WTC11 (cell line): ENCODE results near the gene IL36B. TPM values are rescaled to one million over a fixed set of nuclear protein-coding genes. Genes with fewer than 3 reads are reported as not detected.

Experiments
- ATAC-seq: fragments of 200-7000 bp; cut with Tn5 transposase; 2 replicates; pipeline ENCODE4 v1.10.0; 2021; ENCODE audit warnings: mild to moderate bottlenecking, moderate library complexity
- CTCF ChIA-PET: fragments of 300-600 bp; sonication (Branson Sonifier 250); formaldehyde crosslinking; loops from one replicate; lab custom pipeline; 2021; ENCODE audit warnings: antibody characterized with exemption; lab: Charles Lee
- POLR2A ChIA-PET: fragments of 350-600 bp; sonication (Branson Sonifier 250); formaldehyde crosslinking; loops from one replicate; lab custom pipeline; 2021; ENCODE audit warnings: antibody characterized with exemption; lab: Charles Lee
- DNase-seq: peaks from one replicate; pipeline ENCODE4 v3.0.0; 2021; ENCODE audit warnings: low spot score
- H3K27ac Mint-ChIP-seq: 2 replicates; pipeline ENCODE4 v1.8.0; 2021; ENCODE audit warnings: mixed read lengths
- H3K27me3 Mint-ChIP-seq: 2 replicates; pipeline ENCODE4 v1.8.0; 2021; ENCODE audit warnings: low read depth, mild to moderate bottlenecking, moderate library complexity, mixed read lengths
- H3K36me3 Mint-ChIP-seq: 2 replicates; pipeline ENCODE4 v1.8.0; 2021; ENCODE audit warnings: mixed read lengths
- H3K4me1 Mint-ChIP-seq: 2 replicates; pipeline ENCODE4 v1.8.0; 2022; ENCODE audit warnings: mixed read lengths
- H3K4me3 Mint-ChIP-seq: 2 replicates; pipeline ENCODE4 v1.8.0; 2021; ENCODE audit warnings: mild to moderate bottlenecking, moderate library complexity, mixed read lengths
- H3K9me3 Mint-ChIP-seq: 2 replicates; pipeline ENCODE4 v1.8.0; 2021; ENCODE audit warnings: mixed read lengths
- ARID4B ChIP-seq: sonication (generic); formaldehyde crosslinking; IDR thresholded peaks from 2 replicates; pipeline ENCODE4 v1.8.0; 2023; ENCODE audit warnings: missing genetic modification reagents, mild to moderate bottlenecking, borderline replicate concordance
- CREM ChIP-seq: sonication (generic); formaldehyde crosslinking; IDR thresholded peaks from 2 replicates; pipeline ENCODE4 v1.8.1; 2022; ENCODE audit warnings: mild to moderate bottlenecking, missing genetic modification reagents, moderate library complexity
- E2F1 ChIP-seq: sonication (generic); formaldehyde crosslinking; IDR thresholded peaks from 2 replicates; pipeline ENCODE4 v1.8.0; 2022; ENCODE audit warnings: mild to moderate bottlenecking, missing genetic modification reagents
- ELF4 ChIP-seq: sonication (generic); formaldehyde crosslinking; IDR thresholded peaks from 2 replicates; pipeline ENCODE4 v1.8.1; 2022; ENCODE audit warnings: low read depth, mild to moderate bottlenecking, moderate library complexity, missing genetic modification reagents
- EMX1 ChIP-seq: fragments of 250-450 bp; sonication (Bioruptor Pico); IDR thresholded peaks from 2 replicates; pipeline ENCODE4 v1.8.0; 2021; ENCODE audit warnings: mild to moderate bottlenecking
- ESRRA ChIP-seq: sonication (generic); formaldehyde crosslinking; IDR thresholded peaks from 2 replicates; pipeline ENCODE4 v1.8.1; 2022; ENCODE audit warnings: mild to moderate bottlenecking, missing genetic modification reagents, borderline replicate concordance
- ETV6 ChIP-seq: sonication (generic); formaldehyde crosslinking; IDR thresholded peaks from 2 replicates; pipeline ENCODE4 v1.8.1; 2022; ENCODE audit warnings: mild to moderate bottlenecking, missing genetic modification reagents
- FOXP1 ChIP-seq: sonication (generic); formaldehyde crosslinking; IDR thresholded peaks from 2 replicates; pipeline ENCODE4 v1.8.0; 2022; ENCODE audit warnings: missing genetic modification reagents, mild to moderate bottlenecking, moderate library complexity, borderline replicate concordance
- GRHL2 ChIP-seq: fragments of 250-450 bp; sonication (Bioruptor Pico); IDR thresholded peaks from 2 replicates; pipeline ENCODE4 v1.8.0; 2022; ENCODE audit warnings: mild to moderate bottlenecking, moderate library complexity; ENCODE audit not compliant: insufficient replicate concordance, severe bottlenecking
- NFATC4 ChIP-seq: fragments of 250-450 bp; sonication (Bioruptor Pico); IDR thresholded peaks from 2 replicates; pipeline ENCODE4 v1.9.0; 2021; ENCODE audit warnings: mild to moderate bottlenecking
- NR2C2 ChIP-seq: sonication (generic); formaldehyde crosslinking; IDR thresholded peaks from 2 replicates; pipeline ENCODE4 v1.8.0; 2022; ENCODE audit warnings: mild to moderate bottlenecking, missing genetic modification reagents
- RORB ChIP-seq: fragments of 250-450 bp; sonication (Bioruptor Pico); IDR thresholded peaks from 2 replicates; pipeline ENCODE4 v1.9.0; 2021; ENCODE audit warnings: mild to moderate bottlenecking
- SP1 ChIP-seq: sonication (generic); formaldehyde crosslinking; conservative IDR thresholded peaks from 2 replicates; pipeline ENCODE4 v1.8.1; 2022; ENCODE audit warnings: missing genetic modification reagents
- total RNA-seq: library from RNA; stranded (reverse); gene quantifications from 3 replicates; pipeline ENCODE4 v1.2.3, GENCODE V29; 2021
- TF ChIP-seq, protein P1 (sequence below): sonication (generic); formaldehyde crosslinking; IDR thresholded peaks from 2 replicates; pipeline ENCODE4 v1.8.0; 2022; ENCODE audit warnings: missing genetic modification reagents
- TF ChIP-seq, protein P2 (sequence below): fragments of 250-450 bp; sonication (Bioruptor Pico); conservative IDR thresholded peaks from 2 replicates; pipeline ENCODE4 v1.9.0; 2021; ENCODE audit warnings: mild to moderate bottlenecking
- TF ChIP-seq, protein P3 (sequence below): fragments of 250-450 bp; sonication (Bioruptor Pico); IDR thresholded peaks from 2 replicates; pipeline ENCODE4 v1.9.0; 2021; ENCODE audit warnings: moderate library complexity, mild to moderate bottlenecking, inconsistent platforms, borderline replicate concordance
- TF ChIP-seq, protein P4 (sequence below): sonication (generic); formaldehyde crosslinking; IDR thresholded peaks from 2 replicates; pipeline ENCODE4 v1.8.1; 2022; ENCODE audit warnings: low read depth, mild to moderate bottlenecking, moderate library complexity, missing genetic modification reagents, borderline replicate concordance

The IL36B gene
- total RNA-seq, 1 experiment from 2014 or later = not detected

DNA sequence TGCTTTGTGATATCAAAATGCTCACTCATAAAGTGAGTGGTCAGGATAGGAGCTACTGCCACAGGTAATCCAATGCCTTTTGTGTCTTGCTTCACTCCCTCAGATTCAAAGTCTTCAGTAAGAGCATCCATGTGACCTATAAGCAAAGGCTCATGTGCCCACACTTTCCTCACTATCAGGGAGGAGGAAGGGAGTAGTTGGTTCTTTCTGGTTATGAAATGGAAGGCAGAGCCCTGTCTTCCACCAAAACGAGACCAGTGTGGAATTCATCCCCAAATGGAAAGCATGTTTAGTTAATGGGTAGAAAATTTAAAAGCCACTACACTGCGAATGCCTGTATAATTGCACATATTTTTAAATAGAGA lies 40.9 kb upstream of the IL36B start (continued):
- TF ChIP-seq, protein P1, sequence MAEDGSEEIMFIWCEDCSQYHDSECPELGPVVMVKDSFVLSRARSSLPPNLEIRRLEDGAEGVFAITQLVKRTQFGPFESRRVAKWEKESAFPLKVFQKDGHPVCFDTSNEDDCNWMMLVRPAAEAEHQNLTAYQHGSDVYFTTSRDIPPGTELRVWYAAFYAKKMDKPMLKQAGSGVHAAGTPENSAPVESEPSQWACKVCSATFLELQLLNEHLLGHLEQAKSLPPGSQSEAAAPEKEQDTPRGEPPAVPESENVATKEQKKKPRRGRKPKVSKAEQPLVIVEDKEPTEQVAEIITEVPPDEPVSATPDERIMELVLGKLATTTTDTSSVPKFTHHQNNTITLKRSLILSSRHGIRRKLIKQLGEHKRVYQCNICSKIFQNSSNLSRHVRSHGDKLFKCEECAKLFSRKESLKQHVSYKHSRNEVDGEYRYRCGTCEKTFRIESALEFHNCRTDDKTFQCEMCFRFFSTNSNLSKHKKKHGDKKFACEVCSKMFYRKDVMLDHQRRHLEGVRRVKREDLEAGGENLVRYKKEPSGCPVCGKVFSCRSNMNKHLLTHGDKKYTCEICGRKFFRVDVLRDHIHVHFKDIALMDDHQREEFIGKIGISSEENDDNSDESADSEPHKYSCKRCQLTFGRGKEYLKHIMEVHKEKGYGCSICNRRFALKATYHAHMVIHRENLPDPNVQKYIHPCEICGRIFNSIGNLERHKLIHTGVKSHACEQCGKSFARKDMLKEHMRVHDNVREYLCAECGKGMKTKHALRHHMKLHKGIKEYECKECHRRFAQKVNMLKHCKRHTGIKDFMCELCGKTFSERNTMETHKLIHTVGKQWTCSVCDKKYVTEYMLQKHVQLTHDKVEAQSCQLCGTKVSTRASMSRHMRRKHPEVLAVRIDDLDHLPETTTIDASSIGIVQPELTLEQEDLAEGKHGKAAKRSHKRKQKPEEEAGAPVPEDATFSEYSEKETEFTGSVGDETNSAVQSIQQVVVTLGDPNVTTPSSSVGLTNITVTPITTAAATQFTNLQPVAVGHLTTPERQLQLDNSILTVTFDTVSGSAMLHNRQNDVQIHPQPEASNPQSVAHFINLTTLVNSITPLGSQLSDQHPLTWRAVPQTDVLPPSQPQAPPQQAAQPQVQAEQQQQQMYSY = no peak
- TF ChIP-seq ARID4B (CRISPR knock-in tag) (no peak), E2F1 (no peak), FOXP1 (CRISPR knock-in tag) (no peak), NR2C2 (no peak)

GRCh38 chr2:113092864-113093612 lies 40.4 kb upstream of the IL36B start:
- POLR2A ChIA-PET = no interaction called here
- no peak for DNase-seq
- Mint-ChIP-seq H3K27ac (no peak overlapping the region), H3K27me3 (peaks cover 13% of the 10 kb centered on the region), H3K4me1 (no peaks in the 10 kb centered on the region), H3K4me3 (no peak overlapping the region), H3K9me3 (peaks cover 34% of the 10 kb centered on the region), H3K36me3 (peaks cover 2% of the 10 kb centered on the region; the same call in 1 of the 2 replicates)
- no peak for ATAC-seq
- CTCF ChIA-PET = interaction anchor here (1.1 to 1.9 kb wide), 2 partner anchors 13 to 106 kb away, joined by 3 to 9 read pairs; no protein-coding TSS in a partner anchor
- no peak for TF ChIP-seq CREM (CRISPR knock-in tag)
- TF ChIP-seq EMX1 (CRISPR knock-in tag) = no peak
- TF ChIP-seq, protein P2, sequence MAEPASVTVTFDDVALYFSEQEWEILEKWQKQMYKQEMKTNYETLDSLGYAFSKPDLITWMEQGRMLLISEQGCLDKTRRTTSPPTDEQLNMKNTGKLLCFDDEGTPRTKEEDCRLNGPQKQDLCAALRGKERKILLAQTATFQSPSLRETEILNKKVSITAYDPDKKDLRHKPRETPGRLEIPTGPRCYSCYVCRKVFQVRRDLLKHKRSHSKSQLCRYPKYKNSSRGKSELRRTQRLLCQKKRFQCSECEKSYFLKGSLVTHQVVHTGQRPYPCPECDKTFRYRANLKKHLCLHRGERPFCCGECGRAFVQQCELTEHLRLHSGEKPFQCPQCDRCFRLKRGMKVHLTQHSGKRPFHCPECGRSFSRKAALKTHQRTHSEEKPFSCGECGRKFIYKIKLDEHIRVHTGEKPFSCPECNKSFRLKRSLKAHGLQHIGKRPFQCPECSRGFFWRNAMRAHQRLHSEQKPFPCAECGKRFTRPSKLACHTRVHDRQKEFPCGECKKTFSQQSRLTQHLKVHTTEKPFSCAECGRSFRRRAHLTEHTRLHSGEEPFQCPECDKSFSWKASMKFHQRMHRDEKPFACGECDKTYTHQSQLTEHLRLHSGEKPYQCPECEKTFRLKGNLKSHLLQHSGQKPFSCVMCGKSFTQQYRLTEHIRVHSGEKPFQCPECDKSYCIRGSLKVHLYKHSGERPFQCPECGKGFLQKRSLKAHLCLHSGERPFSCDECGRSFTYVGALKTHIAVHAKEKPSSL (CRISPR knock-in tag) = no peak
- no peak for TF ChIP-seq SP1 (CRISPR knock-in tag)
- TF ChIP-seq, protein P3, sequence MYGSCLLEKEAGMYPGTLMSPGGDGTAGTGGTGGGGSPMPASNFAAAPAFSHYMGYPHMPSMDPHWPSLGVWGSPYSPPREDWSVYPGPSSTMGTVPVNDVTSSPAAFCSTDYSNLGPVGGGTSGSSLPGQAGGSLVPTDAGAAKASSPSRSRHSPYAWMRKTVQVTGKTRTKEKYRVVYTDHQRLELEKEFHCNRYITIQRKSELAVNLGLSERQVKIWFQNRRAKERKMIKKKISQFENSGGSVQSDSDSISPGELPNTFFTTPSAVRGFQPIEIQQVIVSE (CRISPR knock-in tag) = no peak
- TF ChIP-seq RORB (CRISPR knock-in tag) = no peak
- TF ChIP-seq ESRRA (CRISPR knock-in tag) = no peak
- no peak for TF ChIP-seq ELF4 (CRISPR knock-in tag)
- no peak for TF ChIP-seq FOXP1 (CRISPR knock-in tag)
- no peak for TF ChIP-seq ETV6
- TF ChIP-seq, protein P4, sequence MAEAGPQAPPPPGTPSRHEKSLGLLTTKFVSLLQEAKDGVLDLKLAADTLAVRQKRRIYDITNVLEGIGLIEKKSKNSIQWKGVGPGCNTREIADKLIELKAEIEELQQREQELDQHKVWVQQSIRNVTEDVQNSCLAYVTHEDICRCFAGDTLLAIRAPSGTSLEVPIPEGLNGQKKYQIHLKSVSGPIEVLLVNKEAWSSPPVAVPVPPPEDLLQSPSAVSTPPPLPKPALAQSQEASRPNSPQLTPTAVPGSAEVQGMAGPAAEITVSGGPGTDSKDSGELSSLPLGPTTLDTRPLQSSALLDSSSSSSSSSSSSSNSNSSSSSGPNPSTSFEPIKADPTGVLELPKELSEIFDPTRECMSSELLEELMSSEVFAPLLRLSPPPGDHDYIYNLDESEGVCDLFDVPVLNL (CRISPR knock-in tag) = no peak
- TF ChIP-seq ARID4B (CRISPR knock-in tag) = no peak
- no peak for TF ChIP-seq GRHL2 (CRISPR knock-in tag)
- TF ChIP-seq NFATC4 = no peak
